GM12878 (cell line): Measurements from ENCODE around the gene SEPTIN5. TPM values are rescaled to one million over a fixed set of nuclear protein-coding genes. Genes with fewer than 3 reads are reported as not detected.

Experiments
- ATAC-seq: fragments of 200-7000 bp; cut with Tn5 transposase; 3 replicates; pipeline ENCODE4 v1.9.1; 2020; ENCODE audit warnings: mild to moderate bottlenecking, moderate library complexity
- BruUV-seq: library from RNA; stranded (reverse); fragments of 400-500 nt; replicated peaks from 2 replicates; lab custom pipeline; 2021; lab: Mats Ljungman, UMichigan
- CTCF ChIA-PET: fragments of 300-600 bp; sonication (Branson Sonifier 250); formaldehyde crosslinking; extraction: SDS; loops from one replicate; lab custom pipeline; 2021; ENCODE audit warnings: inconsistent platforms; lab: Yijun Ruan, JAX
- POLR2A ChIA-PET: fragments of 350-600 bp; formaldehyde crosslinking; extraction: SDS; loops from one replicate; lab custom pipeline; 2021; ENCODE audit warnings: inconsistent platforms; lab: Charles Lee
- RAD21 ChIA-PET: fragments of 300-600 bp; sonication (Branson Sonifier 250); formaldehyde crosslinking; loops from one replicate; lab custom pipeline; 2023; ENCODE audit warnings: antibody characterized with exemption; ENCODE audit not compliant: unreplicated experiment; lab: Charles Lee
- SMC1A ChIA-PET: fragments of 300-600 bp; sonication (Branson Sonifier 250); formaldehyde crosslinking; loops from one replicate; lab custom pipeline; 2023; ENCODE audit not compliant: unreplicated experiment, uncharacterized antibody; lab: Charles Lee
- DNase-seq: peaks from one replicate; pipeline ENCODE4 v3.0.0-alpha.2; 2011; ENCODE audit warnings: low read depth, low spot score
- FAIRE-seq: peaks from 3 replicates; lab custom pipeline; 2011; peaks lifted over from hg19 to GRCh38; lab: Jason Lieb, UNC
- H2AFZ ChIP-seq: 2 replicates; pipeline ENCODE4 v1.6.0; 2011; ENCODE audit warnings: low read depth, low read length, control low read depth; ENCODE audit not compliant: control insufficient read depth
- H3K27ac ChIP-seq: 2 replicates; pipeline ENCODE4 v1.5.1; 2011; ENCODE audit warnings: control low read depth; ENCODE audit not compliant: control insufficient read depth, insufficient read depth
- H3K27me3 ChIP-seq, 2 experiments: replicated peaks in 1 of 2; 2 replicates each; pipeline versions ENCODE4 v1.6.0 to v1.6.1; 2011; ENCODE audit warnings: low read length in 1 of 2; ENCODE audit not compliant: control insufficient read depth in 2 of 2, insufficient read depth in 2 of 2
- H3K36me3 ChIP-seq, 2 experiments: 2 replicates each; pipeline ENCODE4 v1.5.1; 2011; ENCODE audit warnings: low read length in 1 of 2; ENCODE audit not compliant: control insufficient read depth in 2 of 2, insufficient read depth in 2 of 2
- H3K4me1 ChIP-seq: 2 replicates; pipeline ENCODE4 v1.6.1; 2011; ENCODE audit warnings: mild to moderate bottlenecking, low read length, moderate library complexity, mixed read lengths; ENCODE audit not compliant: control insufficient read depth, insufficient read depth
- H3K4me2 ChIP-seq: 2 replicates; pipeline ENCODE4 v1.6.0; 2011; ENCODE audit warnings: control low read depth; ENCODE audit not compliant: control insufficient read depth, insufficient read depth
- H3K4me3 ChIP-seq: fragments of 200-600 bp; sonication (generic); 2 replicates; pipeline ENCODE4 v1.5.1; 2016
- H3K79me2 ChIP-seq: 2 replicates; pipeline ENCODE4 v1.6.0; 2011; ENCODE audit warnings: low read length; ENCODE audit not compliant: control insufficient read depth, insufficient read depth
- H3K9ac ChIP-seq: 2 replicates; pipeline ENCODE4 v1.8.0; 2011; ENCODE audit warnings: low read length, control low read depth, mixed read lengths; ENCODE audit not compliant: control insufficient read depth, insufficient read depth
- H3K9me3 ChIP-seq: replicated peaks from 3 replicates; pipeline ENCODE4 v1.5.1; 2011; ENCODE audit warnings: mild to moderate bottlenecking, low read length; ENCODE audit not compliant: control insufficient read depth, insufficient read depth
- H4K20me1 ChIP-seq: 2 replicates; pipeline ENCODE4 v1.6.0; 2011; ENCODE audit not compliant: control insufficient read depth, insufficient read depth
- CBX5 ChIP-seq: sonication (generic); IDR thresholded peaks from 2 replicates; pipeline ENCODE4 v1.6.1; 2016; ENCODE audit warnings: low read depth, moderate library complexity, mild to moderate bottlenecking, inconsistent platforms
- CHD2 ChIP-seq: IDR thresholded peaks from 2 replicates; pipeline ENCODE4 v1.6.1; 2011; ENCODE audit warnings: low read depth, low read length, improper control_type of control experiment, borderline replicate concordance
- CTCF ChIP-seq, 3 experiments: IDR thresholded peaks in 2 of 3; conservative IDR thresholded peaks in 1 of 3; 2 replicates each; pipeline ENCODE4 v1.5.1; 2011; ENCODE audit warnings: low read depth in 3 of 3, low read length in 3 of 3, mild to moderate bottlenecking in 3 of 3, control low read depth in 2 of 3, moderate library complexity in 2 of 3, inconsistent platforms in 1 of 3, mixed read lengths in 1 of 3; ENCODE audit not compliant: control insufficient read depth in 2 of 3, insufficient read depth in 1 of 3; ENCODE audit errors: extremely low read depth in 1 of 3
- JUND ChIP-seq: IDR thresholded peaks from 2 replicates; pipeline ENCODE4 v1.6.1; 2012; ENCODE audit warnings: low read depth, mild to moderate bottlenecking, low read length, improper control_type of control experiment, moderate library complexity
- KLF5 ChIP-seq: fragments of 450-650 bp; IDR thresholded peaks from 2 replicates; pipeline ENCODE4 v1.6.1; 2014; ENCODE audit warnings: mild to moderate bottlenecking; ENCODE audit not compliant: partially characterized antibody
- MTA2 ChIP-seq: fragments of 450-650 bp; IDR thresholded peaks from 2 replicates; pipeline ENCODE4 v1.6.1; 2016; ENCODE audit warnings: low read depth, mild to moderate bottlenecking, moderate library complexity
- PBX3 ChIP-seq: IDR thresholded peaks from 2 replicates; pipeline ENCODE4 v1.6.1; 2011; ENCODE audit warnings: mild to moderate bottlenecking, low read depth, low read length, moderate library complexity; ENCODE audit not compliant: insufficient replicate concordance
- RELB ChIP-seq: fragments of 450-650 bp; IDR thresholded peaks from 2 replicates; pipeline ENCODE4 v1.6.1; 2017; ENCODE audit warnings: low read depth, mild to moderate bottlenecking, moderate library complexity
- SIN3A ChIP-seq: IDR thresholded peaks from 2 replicates; pipeline ENCODE4 v1.6.1; 2012; ENCODE audit warnings: low read depth, low read length, improper control_type of control experiment
- SMAD5 ChIP-seq: IDR thresholded peaks from 2 replicates; pipeline ENCODE4 v1.6.1; 2016; ENCODE audit warnings: antibody characterized with exemption, low read depth
- TCF12 ChIP-seq: IDR thresholded peaks from 2 replicates; pipeline ENCODE4 v1.6.1; 2011; ENCODE audit warnings: low read depth, mild to moderate bottlenecking, low read length
- ZBTB40 ChIP-seq: fragments of 450-650 bp; IDR thresholded peaks from 2 replicates; pipeline ENCODE4 v1.6.1; 2016; ENCODE audit warnings: mild to moderate bottlenecking, moderate library complexity, borderline replicate concordance
- WGBS: methylation state at CpG from one replicate; pipeline ENCODE4 v1.1.6; 2016; ENCODE audit warnings: low lambda C conversion rate; ENCODE audit not compliant: insufficient replicate concordance, insufficient coverage; ENCODE audit errors: missing lambda C conversion rate; 5-methylcytosine and 5-hydroxymethylcytosine counted together
- in situ Hi-C: fragments of 300-500 bp; cut with MboI; formaldehyde crosslinking; loops from 9 replicates; pipeline ENCODE4 v1.14.3; 2018; ENCODE audit warnings: mixed read lengths
- intact Hi-C: fragments of 100-400 bp; cut with micrococcal nuclease; formaldehyde crosslinking; loops from one replicate; pipeline ENCODE4 v1.14.2; 2022; ENCODE audit not compliant: unreplicated experiment
- polyA plus RNA-seq, 11 experiments: library from polyadenylated mRNA; depleted of rRNA in 4 of 11; unstranded in 6 of 11; stranded (reverse) in 5 of 11; fragments of >200 nt; fragmentation: Nextera tagmentation in 4 of 11; fragmentation: Illumina TruSeq in 1 of 11; extraction: Ambion mirVana in 4 of 11; extraction: Trizol in 1 of 11; gene quantifications; 1 replicate in 1 of 11; 2 replicates in 10 of 11; pipeline versions ENCODE4 v1.2.1 to v1.2.3, GENCODE V29; 2011 to 2016; ENCODE audit warnings: inconsistent platforms in 2 of 11, missing spikeins in 2 of 11, low read depth in 1 of 11
- total RNA-seq, 4 experiments: library from RNA; depleted of rRNA in 3 of 4; stranded (reverse); fragments of >200 nt in 3 of 4; fragmentation: Illumina TruSeq in 1 of 4; extraction: Trizol in 1 of 4; gene quantifications; 2 replicates each; pipeline versions ENCODE4 v1.2.1 to v1.2.3, GENCODE V29; 2013 to 2021

SEPTIN5 gene
- total and polyA plus RNA-seq, 10 of the 15 experiments (the other 5 are each of a cell fraction or from before 2014, with no cell fraction given) = 0.13 to 1.1 (median 0.34) TPM; not detected in 5

GRCh38 chr22:19743651-19744050 lies 29.3 kb downstream of the SEPTIN5 start (continued):
- TF ChIP-seq RELB = no peak

- SMC1A ChIA-PET = no interaction called here
- Histone ChIP-seq H3K4me1 (no peaks in the 10 kb centered on the region), H3K27ac (no peak overlapping the region), H4K20me1 (no peaks in the 10 kb centered on the region), H3K27me3 (no peaks in the 10 kb centered on the region; a peak in 1 of 4 replicates), H2AFZ (no peak overlapping the region), H3K36me3 (no peaks in the 10 kb centered on the region), H3K79me2 (no peaks in the 10 kb centered on the region), H3K9me3 (no peaks in the 10 kb centered on the region), H3K4me2 (no peak overlapping the region), H3K9ac (no peak overlapping the region), H3K4me3 (no peak overlapping the region)
- WGBS = 28% methylated on average over 12 of the region's 13 CpGs
- in situ Hi-C loops = no loop called here
- intact Hi-C loops = no loop called here
- FAIRE-seq = no peak
- no peak for TF ChIP-seq KLF5
- TF ChIP-seq SMAD5 = no peak
- TF ChIP-seq ZBTB40 = no peak
- no peak for TF ChIP-seq TCF12
- no peak for TF ChIP-seq CHD2
- no peak for TF ChIP-seq MTA2
- no peak for TF ChIP-seq CTCF (IDR thresholded peaks at IDR 0.05 in 2 of 3, conservative IDR thresholded peaks at IDR 0.05 in 1 of 3; ENCODE audit: control insufficient read depth in 2 of 3, extremely low read depth in 1 of 3, insufficient read depth in 1 of 3, low read depth in 3 of 3, low read length in 3 of 3)
- TF ChIP-seq PBX3 = no peak
- no peak for TF ChIP-seq JUND
- no peak for TF ChIP-seq CBX5
- no peak for TF ChIP-seq SIN3A
- RAD21 ChIA-PET = interaction anchor here (1.2 to 1.4 kb wide), 2 partner anchors 12 to 14 kb away, joined by 3 read pairs; no protein-coding TSS in a partner anchor
- no peak for ATAC-seq
- no TSS peak for BruUV-seq
- CTCF ChIA-PET = no interaction called here
- no peak for DNase-seq
- POLR2A ChIA-PET = no interaction called here
Measured at GRCh38 chr22:19744350-19745006, 30.2 kb downstream of the SEPTIN5 start.
